Measurements from ENCODE around the gene PRIM1.

PRIM1 gene

GRCh38 chr12:56684745-56685359, 67.3 kb downstream of the PRIM1 start:
- FAIRE-seq = no peak
- no peak for DNase-seq (ENCODE audit: extremely low spot score, insufficient read length, low read depth)

GRCh38 chr12:56682323-56682722, 69.8 kb downstream of the PRIM1 start:
- DNase-seq (ENCODE audit: extremely low spot score, insufficient read length, low read depth) (no peak), FAIRE-seq (no peak)

All from GM18507 (cell line).